HG03439 (cell line): ENCODE measurements around the gene PCNX3.

Source experiments
- ATAC-seq: cut with Tn5 transposase; IDR thresholded peaks from one replicate; pipeline ENCODE4 v1.9.1; 2021; ENCODE audit warnings: mild to moderate bottlenecking, moderate library complexity; ENCODE audit not compliant: unreplicated experiment

Gene PCNX3

DNA sequence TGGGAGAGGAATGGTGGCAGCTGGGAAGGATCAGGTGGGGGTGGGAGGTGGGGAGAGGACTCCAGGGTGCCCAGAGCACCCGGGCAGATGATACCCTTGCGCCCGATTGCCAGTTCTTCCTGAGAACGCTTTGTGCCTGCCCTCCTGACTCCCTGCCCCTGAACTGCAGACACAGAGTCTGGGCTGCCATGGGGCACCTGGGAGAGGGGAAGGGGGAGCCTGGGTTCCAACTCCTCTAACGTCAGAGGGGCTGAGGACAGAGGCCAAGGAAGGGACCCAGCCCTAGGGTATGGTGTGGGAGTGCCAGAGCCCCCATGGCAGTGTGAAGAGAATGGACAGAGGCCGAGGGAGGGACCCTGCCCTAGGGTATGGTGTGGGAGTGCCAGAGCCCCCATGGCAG is 19.1 kb upstream of the PCNX3 start:
- ATAC-seq = no peak

DNA sequence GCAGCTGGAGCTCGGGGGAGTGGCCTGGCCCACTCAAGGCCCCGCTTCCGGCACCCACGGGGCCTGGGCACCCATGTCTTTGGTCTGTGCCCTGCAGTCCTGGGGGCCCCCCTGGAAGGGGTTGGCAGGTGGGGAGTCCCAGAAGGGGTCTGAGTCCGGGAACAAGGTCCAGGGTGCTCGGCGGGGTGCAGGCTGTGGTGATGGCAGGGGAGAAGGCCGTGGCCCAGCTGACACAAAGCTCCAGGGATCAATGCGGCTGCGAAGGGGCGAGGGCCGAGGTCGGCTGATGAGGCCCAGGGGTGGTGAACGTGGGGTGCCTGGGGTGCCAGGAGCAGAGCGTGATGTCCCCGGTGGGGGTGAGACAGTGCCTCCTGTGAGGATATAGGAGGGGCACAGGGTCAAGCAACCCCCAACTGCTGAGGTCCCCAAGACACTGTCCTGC is 17.3 kb upstream of the PCNX3 start:
- no peak for ATAC-seq

DNA sequence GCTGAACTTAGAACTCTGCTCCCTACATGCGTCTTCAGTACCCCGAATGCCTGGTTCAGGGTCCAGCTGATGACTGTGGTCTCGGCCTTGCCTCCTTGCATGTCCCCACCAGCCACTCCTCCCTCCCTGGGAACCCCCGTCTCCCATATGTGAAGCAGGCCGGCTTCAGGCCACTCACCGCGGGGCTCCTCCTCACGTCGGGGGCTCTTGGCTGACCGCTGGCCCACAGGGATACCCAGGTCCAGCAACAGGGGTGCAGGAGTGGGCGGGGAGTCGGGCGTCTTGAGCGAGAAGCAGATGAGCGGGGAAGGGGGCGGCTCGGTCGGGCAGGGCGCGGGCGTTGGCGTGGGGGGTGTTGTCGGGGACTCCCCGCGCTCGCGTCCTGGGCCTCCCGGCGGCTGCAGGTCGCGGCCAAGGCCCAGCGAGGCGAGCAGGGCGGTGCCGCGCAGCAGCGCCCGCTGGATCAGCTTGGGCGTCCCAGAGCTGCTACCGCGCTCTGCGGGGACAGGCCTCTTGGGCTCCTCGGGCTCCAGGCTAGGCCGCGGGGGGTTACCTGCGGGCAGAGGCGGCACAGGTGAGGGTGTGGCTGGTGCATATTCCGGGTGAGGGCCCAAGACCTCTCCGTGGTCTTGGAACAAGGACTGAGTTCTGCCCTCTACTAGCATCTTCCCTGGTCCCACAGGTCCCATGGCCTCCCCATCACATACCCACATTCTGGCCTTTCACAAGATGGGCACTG is 16.2 kb upstream of the PCNX3 start:
- ATAC-seq = no peak

DNA sequence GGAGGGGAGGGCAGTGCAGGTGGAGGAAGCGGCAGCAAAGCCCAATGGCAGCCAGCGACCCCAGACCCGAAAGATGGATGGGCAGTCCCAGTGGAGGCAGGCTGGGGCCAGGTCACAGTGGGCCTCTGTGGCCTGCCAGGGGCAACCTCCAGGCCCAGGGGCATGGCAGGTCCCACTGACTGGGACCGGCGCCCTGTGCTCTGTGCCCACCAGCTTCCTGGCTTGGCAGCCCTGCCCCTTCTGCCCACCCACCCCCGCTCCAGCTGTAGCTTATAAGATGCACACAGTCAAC is 15.7 kb upstream of the PCNX3 start:
- ATAC-seq = no peak

DNA sequence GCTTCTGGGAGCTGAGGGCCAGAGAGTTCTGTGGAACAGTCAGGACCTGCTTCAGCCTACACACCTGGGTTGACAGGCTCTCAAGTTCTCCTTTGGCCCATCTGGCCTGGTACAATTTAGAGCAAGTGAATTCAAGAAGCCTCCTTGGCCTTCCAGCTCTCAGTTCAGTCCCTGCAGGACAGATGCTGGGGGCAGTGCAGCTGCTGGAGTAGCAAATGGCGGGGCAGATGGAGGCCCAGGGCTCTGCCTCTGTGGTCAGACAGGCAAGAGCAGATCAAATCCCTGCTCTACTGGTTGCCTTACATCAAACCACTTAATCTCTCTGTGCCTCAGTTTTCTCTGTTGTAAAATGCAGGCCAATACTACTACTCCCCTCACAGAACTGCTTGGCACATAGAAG is 11.3 kb upstream of the PCNX3 start:
- ATAC-seq = no peak

DNA sequence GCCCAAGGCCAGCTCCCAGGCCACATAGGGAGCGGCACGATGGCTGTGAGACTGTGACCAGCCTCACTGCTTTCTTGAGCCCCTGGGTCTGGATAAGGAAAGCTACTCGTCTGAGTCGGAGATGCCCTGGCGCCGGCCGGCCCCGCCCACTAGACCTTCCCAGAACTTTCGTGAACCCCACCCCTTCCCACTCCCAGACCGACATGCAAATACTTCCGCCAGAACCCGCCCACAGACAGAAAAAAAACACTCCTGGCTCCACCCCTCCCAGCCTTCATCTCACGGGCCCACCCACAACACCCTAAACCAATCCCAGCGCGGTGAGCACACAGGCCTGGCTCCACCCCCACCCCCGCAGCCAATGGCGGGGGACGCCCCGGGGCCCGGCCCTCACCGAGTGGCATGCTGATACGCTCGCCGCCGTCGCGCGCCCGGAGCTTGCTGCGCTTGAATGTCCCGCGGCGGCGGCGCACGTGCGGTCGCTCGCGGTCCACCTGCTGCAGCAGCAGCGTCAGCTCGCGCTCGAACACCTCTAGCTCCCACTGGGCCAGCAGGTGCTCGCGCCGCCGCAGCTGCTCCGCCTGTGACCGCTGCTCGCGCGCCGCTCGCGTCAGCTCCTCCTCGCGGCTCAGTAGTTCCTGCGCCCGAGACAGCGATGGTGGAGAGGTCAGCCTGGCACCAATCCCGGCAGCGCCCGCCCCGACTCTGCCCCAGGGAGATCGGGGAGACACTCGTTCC is 8.5 kb upstream of the PCNX3 start:
- no peak for ATAC-seq

DNA sequence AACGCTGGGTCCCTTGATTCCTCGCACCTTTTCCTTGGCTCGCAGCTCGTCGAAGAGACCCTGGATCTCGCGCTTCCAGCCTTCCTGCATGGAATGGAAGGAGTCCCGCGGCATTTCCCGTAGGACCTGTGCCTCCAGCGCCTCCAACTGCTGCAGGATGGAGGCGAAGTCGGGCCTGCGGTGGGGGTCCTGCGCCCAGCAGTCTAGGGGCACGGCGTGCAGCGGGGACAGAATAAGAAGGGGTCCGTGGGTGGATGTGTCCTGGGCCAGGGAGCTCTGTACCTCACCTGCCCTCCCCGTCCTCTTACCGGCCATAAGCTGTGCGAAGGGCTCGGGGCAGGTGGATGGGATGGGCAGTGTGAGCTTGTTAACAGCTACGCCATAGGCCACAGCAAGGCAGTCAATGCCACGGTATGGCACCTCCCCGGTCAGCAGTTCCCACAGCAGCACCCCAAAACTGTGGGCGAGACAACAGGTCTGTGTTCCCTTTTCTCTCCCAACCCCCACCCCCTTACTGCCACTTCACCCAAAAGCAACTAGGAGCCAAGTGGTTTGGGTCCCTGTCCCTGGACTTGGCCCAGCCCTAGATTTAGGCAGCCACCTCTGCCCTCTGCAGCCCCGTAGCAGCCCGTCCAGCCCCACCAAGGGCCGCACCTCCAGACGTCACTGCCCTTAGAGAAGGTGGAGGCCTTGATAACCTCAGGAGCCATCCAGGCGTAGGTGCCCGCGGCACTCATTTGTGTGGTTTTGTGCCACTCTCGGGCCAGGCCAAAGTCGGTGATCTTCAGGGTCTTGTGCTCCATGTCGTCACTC is 7.8 kb upstream of the PCNX3 start:
- no peak for ATAC-seq

DNA sequence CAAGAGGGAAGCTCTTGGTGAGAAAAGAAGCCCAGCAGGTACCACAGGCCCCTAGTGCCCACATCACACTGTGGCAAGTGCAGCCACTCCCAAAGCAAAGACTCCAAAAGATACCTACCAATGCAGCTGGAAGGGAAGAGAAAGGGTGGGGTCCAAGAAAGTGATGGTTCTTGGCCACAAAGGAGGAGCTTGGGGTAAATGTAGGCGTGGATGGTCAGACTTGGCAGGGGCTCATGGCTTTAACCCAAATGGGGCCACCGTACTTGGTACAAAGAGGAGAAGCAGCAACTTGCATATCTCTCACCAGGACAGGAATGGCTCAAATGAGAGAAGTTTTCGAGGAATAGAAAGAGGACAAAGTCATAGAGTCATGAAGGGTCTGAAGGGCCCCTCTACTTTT is 6.3 kb upstream of the PCNX3 start:
- no peak for ATAC-seq

DNA sequence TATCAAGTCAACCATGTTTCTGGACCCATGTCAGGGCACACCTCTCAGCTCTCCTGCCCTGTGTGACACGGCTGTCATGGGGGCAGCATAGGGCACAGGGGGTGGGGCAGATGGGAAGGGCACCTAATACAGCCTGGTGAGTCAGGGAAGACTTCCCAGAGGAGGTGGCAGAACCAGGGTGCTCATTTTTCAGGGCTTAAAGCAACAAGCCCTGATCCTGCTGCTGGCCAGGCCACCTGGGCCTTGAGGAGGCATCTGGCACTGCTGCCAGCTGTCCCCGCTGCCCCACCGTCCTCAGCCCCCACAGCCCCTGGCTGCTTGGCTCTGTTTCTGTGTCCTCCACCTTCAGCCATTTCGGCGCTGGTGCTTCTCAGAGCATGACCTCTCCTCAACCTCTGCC is 5.9 kb upstream of the PCNX3 start:
- no peak for ATAC-seq

DNA sequence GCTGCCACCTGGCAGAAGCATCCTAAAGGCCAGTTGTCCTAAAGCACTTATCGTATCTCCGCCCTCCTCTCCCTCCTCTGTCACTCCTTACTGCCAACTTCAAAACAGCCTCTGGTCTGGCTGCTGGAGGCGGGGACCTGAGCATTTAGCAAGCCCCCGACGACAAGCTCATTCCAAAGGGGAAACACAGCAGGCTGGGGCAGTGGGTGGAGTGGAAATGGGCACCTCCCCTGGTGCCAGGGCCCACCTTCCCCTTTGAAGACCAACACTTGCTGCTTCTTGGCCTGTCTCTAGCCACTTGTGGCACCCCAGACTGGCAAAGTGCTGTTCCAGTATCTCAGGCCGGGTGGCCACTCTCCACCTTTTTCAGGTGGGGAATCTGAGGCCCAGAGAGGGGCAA is 5.2 kb upstream of the PCNX3 start:
- no peak for ATAC-seq

DNA sequence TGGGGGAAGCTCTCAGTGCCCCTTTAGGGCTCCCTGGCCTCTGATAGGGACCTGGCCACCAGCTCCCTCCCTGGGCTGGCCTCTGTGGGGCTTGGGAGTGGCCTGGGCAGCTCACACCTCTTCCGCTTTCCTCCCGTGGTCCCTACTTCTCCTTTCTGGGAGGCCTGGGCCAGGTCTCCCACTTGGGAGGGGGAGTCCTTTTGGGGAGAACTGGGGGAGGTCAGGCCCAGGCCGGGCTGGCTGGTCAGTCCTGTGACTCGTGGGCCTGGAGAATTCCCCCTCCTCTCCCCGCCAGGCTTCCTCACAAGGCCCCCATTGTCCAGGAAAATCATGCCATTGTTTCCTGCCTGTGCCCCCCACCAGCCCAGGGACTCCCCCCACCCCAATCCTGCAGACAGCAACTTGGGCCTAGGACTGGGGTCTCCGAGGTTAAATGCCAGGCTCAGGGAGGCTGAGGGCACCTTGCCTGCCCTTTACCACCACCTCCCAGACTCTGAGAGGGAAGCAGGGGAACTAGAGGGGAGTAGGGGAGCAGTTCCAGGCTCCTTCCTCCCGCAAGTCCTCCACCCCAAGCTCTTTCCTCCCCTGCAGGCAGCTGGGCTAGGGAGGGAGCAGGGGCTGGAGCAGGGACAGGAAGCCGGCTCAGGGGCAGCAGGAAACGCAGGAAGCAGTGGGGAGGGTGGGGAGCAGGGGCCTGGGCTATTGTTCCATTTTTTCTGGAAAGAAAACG is 4.4 kb upstream of the PCNX3 start:
- no peak for ATAC-seq

DNA sequence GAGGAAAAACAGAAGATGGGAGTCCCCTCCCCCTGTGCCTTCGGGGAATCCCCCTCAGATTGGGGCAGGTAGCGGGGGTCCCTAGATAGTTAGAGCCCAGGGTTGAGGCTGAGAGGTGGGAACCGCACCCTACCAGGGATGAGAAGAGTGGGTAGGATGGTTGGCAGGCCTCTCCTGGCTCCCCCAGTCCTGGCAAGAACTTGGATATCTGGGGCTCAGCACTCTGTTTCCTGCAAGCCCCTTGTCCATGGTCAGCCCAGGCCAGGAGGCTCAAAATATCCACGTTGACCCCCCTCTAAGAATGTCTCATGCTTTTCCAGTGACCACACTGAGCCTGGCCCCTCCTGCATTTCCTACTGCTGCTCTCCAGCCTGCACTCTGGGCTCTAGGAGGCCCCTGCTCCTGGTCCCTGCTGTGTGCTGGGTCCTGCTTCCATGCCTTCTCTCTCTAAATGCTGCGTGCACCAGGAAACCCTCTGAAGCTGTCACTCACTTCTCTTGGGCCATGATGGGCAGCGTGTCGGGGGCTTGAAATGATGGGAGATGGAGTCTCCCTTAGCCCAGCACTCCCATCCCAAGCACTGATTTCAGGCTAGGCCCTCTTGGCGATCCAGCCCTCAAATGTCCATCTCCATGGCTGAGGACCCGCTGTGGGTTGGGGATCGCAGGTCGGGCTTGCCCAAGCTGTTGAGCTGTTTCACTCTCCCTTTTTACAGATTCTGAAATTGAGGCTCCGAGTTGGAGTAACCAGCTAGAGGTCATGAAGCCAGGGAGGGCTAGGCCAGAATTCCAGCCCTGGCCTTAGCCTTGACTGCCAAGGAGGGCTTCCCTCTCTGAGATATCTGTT is 3.6 kb upstream of the PCNX3 start:
- ATAC-seq = no peak

DNA sequence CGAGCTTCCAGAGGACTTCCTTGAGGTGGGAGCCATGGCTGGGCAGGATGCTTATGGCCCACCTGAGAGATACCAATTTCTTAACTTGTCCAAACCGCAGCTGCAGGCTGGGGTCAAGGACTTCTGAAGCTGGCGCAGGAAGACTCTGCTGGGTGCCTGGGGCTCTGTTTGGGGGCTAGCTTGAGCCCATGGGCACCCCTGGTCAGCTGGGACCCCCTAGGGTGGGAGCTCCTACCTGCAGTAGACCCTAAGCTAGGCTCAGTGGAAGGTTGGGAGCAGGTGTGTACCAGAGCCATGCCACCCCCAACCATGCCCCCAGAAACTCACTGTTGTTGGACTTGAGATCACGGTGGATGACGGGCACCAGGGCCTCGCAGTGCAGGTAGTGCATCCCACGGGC is 2.9 kb upstream of the PCNX3 start:
- no peak for ATAC-seq

DNA sequence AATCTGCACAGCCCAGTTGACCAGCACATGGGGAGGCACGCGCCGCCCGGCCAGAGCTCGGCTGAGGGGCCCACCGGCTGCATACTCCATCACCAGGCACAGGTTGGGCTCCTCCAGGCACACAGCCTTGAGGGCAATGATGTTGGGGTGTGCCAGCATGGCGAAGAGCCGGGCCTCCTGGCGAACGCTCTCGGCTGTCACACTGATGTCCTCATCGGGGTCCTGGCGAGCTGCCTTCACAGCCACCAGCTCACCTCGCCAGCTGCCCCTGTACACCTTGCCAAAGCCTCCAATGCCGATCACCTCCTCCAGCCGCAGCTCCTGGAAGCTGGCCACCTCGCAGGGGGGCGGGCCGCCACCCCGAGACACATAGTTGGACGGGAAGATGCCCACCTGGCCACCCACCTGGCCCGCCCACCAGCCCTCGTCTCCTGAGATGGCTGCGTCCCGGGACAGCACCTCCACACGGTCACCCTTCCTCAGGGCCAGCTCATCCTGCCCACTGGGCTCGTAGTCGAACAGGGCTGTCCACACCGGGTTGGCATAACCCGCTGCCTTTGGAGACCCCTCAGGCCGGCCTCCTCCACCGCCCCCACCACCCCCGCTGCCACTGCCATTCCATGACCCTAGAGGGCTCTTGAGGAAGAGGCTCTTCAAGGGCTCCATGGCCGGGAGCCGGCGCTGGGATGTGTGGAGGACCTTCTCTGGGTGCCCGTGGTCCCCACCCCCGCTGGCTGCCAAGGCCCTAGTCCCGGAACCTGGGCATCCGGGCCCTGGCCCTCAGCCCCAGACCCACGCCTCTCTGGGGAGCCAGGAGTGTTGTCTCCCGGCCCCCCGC is 2.3 kb upstream of the PCNX3 start:
- no peak for ATAC-seq

DNA sequence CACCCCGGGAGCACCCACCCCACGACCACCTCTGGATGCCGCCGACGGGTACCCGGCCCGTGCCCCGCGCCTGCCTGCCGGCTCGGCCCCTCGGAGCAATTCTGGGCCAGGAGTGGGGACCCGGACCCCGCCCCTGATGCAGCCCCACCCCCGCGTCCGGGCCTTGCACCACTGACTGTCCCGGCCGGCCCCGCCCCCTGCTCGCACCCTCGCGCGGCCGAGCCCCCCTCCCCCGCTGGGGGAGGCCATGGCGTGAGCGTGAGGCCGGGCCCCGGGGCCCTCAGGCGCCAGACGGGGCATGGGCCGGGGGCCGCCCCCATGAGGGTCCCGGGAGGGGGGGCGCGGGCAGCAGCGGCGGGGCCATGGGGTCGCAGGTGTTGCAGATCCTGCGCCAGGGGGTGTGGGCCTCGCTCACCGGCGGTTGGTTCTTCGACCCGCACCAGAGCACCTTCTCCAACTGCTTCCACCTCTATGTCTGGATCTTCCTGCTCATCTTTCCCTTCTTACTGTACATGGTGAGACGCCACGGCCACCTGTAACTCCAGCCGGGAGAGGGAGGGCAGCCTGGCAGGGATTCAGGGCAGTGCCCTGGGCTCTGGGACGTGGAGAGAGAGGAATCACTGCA is 486 bp downstream of the PCNX3 start:
- no peak for ATAC-seq

DNA sequence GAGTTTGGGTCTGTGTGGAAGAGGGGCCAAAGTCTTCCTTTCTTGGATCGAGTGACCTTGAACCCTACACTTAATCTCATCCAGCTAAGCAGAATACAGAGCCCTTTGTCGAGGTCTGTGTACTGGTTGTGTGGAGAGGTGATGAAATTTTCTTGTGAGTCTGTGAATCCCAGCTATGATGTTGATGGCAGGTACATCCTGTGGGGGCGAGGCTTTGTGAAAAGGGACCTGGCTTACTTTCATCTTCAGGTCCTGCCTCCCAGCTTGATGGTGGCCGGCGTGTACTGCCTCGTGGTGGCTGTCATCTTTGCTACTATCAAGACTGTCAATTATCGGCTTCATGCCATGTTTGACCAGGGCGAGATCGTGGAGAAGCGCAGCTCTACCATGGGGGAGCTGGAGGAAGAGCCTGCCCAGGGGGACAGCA is 1.0 kb downstream of the PCNX3 start:
- ATAC-seq = no peak

DNA sequence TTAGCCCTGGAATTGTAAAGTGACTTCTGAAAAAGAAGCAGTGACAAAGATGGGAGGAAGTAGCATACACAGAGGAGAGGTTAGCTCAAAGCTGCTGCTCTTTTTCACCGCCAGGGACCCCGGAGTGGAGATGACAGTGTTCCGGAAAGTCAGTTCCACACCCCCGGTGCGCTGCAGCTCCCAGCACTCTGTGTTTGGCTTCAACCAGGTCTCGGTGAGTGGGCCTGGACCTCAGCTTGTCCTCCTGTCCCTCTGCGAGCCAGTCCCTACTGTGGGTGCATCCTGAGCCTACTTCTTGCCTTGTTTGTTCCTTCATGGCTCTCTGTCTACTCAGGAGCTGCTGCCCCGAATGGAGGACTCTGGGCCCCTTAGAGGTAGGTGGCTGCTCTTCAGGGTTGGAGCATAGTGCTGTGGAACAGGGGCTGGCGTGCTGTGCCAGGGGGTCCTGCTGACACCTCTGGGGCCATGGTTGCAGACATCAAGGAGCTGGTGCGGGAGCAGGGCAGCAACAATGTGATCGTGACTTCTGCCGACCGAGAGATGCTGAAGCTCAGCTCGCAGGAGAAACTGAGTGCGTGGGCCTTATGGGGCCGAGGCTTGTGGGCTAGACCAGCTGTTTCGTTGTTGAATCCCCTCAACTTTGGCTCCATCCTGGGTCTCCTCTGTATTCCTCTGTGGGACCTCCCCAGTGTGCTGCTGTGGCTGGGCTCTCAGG is 1.7 kb downstream of the PCNX3 start:
- no peak for ATAC-seq

DNA sequence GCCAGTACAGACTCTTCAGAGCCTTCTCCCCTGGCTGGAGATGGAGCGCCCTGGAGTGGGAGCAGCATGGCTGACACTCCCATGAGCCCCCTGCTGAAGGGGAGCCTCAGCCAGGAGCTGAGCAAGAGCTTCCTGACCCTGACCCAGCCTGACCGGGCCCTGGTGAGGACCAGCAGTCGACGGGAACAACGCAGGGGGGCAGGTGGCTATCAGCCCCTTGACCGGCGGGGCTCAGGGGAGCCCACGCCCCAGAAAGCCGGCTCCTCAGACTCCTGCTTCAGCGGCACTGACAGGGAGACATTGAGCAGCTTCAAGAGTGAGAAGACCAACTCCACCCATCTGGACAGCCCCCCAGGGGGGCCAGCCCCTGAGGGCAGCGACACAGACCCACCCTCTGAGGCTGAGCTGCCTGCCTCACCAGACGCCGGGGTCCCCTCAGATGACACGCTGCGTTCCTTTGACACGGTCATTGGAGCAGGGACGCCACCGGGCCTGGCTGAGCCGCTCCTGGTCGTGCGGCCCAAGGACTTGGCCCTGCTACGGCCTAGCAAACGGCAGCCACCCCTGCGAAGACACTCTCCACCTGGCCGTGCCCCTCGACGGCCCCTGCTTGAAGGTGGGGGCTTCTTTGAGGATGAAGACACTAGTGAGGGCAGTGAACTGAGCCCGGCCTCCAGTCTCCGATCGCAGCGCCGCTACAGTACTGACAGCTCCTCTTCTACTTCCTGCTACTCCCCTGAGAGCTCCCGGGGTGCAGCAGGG is 2.6 kb downstream of the PCNX3 start:
- no peak for ATAC-seq
